ENCODE results near the gene SLC25A42. TPM values are rescaled to one million over a fixed set of nuclear protein-coding genes. Genes with fewer than 3 reads are reported as not detected.

The SLC25A42 gene
- total RNA-seq, 1 experiment from 2014 or later, result 3.5 TPM

GRCh38 chr19:19107654-19108053 lies 43.9 kb downstream of the SLC25A42 start:
- no peaks in the 10 kb centered on the region for H3K36me3 ChIP-seq (ENCODE audit: insufficient read depth, low read length, poor library complexity, severe bottlenecking)
- no peak overlapping the region for H3K27ac ChIP-seq (ENCODE audit: low read depth, low read length, poor library complexity, severe bottlenecking)
- H3K4me3 ChIP-seq (ENCODE audit: low read depth, low read length, poor library complexity, severe bottlenecking), result no peak overlapping the region
- no peaks in the 10 kb centered on the region for H3K27me3 ChIP-seq (replicated peaks; ENCODE audit: insufficient read depth, low read depth, low read length, poor library complexity)
- H3K9me3 ChIP-seq (ENCODE audit: low read depth, low read length, poor library complexity, severe bottlenecking), result no peaks in the 10 kb centered on the region
- intact Hi-C loops (cut with micrococcal nuclease; ENCODE audit: unreplicated experiment), result no loop called here
- no peak for DNase-seq (ENCODE audit: low spot score)
- no peak for TF ChIP-seq CTCF (conservative IDR thresholded peaks at IDR 0.05; ENCODE audit: low read depth, low read length)
- TF ChIP-seq EZH2 (IDR thresholded peaks at IDR 0.05; ENCODE audit: borderline replicate concordance, low read depth, low read length, poor library complexity, severe bottlenecking), result no peak
- no TSS peak for BruUV-seq (replicated peaks)
- peaks cover 12% of the 10 kb centered on the region for H3K4me1 ChIP-seq (ENCODE audit: insufficient read depth, low read length, poor library complexity, severe bottlenecking)
- ChIA-PET POLR2A (ENCODE audit: low non-redundant PET) (no interaction called here), CTCF (no interaction called here)

- H3K27ac ChIP-seq (ENCODE audit: low read depth, low read length, poor library complexity, severe bottlenecking), result no peak overlapping the region
- no peaks in the 10 kb centered on the region for H3K9me3 ChIP-seq (ENCODE audit: low read depth, low read length, poor library complexity, severe bottlenecking)
- DNase-seq (ENCODE audit: low spot score), result no peak
- H3K27me3 ChIP-seq (replicated peaks; ENCODE audit: insufficient read depth, low read depth, low read length, poor library complexity), result no peaks in the 10 kb centered on the region
- H3K4me3 ChIP-seq (ENCODE audit: low read depth, low read length, poor library complexity, severe bottlenecking), result no peak overlapping the region
- POLR2A ChIA-PET (ENCODE audit: low non-redundant PET), result no interaction called here
- peaks cover 12% of the 10 kb centered on the region for H3K4me1 ChIP-seq (ENCODE audit: insufficient read depth, low read length, poor library complexity, severe bottlenecking)
- BruUV-seq (replicated peaks), result no TSS peak
- TF ChIP-seq EZH2 (IDR thresholded peaks at IDR 0.05; ENCODE audit: borderline replicate concordance, low read depth, low read length, poor library complexity, severe bottlenecking), result no peak
- no peak for TF ChIP-seq CTCF (conservative IDR thresholded peaks at IDR 0.05; ENCODE audit: low read depth, low read length)
- no peaks in the 10 kb centered on the region for H3K36me3 ChIP-seq (ENCODE audit: insufficient read depth, low read length, poor library complexity, severe bottlenecking)
- intact Hi-C loops (cut with micrococcal nuclease; ENCODE audit: unreplicated experiment), result no loop called here
- CTCF ChIA-PET, result no interaction called here
Measured at GRCh38 chr19:19109601-19110000, 45.8 kb downstream of the SLC25A42 start.

GRCh38 chr19:19110410-19111135 lies 46.8 kb downstream of the SLC25A42 start:
- Histone ChIP-seq H3K27ac (ENCODE audit: low read depth, low read length, poor library complexity, severe bottlenecking) (no peak overlapping the region), H3K36me3 (ENCODE audit: insufficient read depth, low read length, poor library complexity, severe bottlenecking) (no peaks in the 10 kb centered on the region), H3K4me1 (ENCODE audit: insufficient read depth, low read length, poor library complexity, severe bottlenecking) (peaks cover 7% of the 10 kb centered on the region), H3K27me3 (replicated peaks; ENCODE audit: insufficient read depth, low read depth, low read length, poor library complexity) (no peaks in the 10 kb centered on the region), H3K4me3 (ENCODE audit: low read depth, low read length, poor library complexity, severe bottlenecking) (no peak overlapping the region), H3K9me3 (ENCODE audit: low read depth, low read length, poor library complexity, severe bottlenecking) (no peaks in the 10 kb centered on the region)
- ChIA-PET POLR2A (ENCODE audit: low non-redundant PET) (no interaction called here), CTCF (no interaction called here)
- DNase-seq (ENCODE audit: low spot score), result peak; percentile 45
- no peak for TF ChIP-seq EZH2 (IDR thresholded peaks at IDR 0.05; ENCODE audit: borderline replicate concordance, low read depth, low read length, poor library complexity, severe bottlenecking)
- TF ChIP-seq CTCF (conservative IDR thresholded peaks at IDR 0.05; ENCODE audit: low read depth, low read length), result peak; percentile 65
- intact Hi-C loops (cut with micrococcal nuclease; ENCODE audit: unreplicated experiment), result loop anchor here (5.0 kb wide), 1 partner anchor 58 kb away; no protein-coding TSS in a partner anchor
- no TSS peak for BruUV-seq (replicated peaks)

Measured in A673 (cell line).